EH (cell line): ENCODE results near the gene SLC25A17.
"Not testable (repeated sequence)": the region's sequence is repeated elsewhere in the genome, so short reads cannot be mapped to it uniquely, and the experiment has no call there.

ENCODE experiments used
- DNase-seq: peaks from one replicate; pipeline ENCODE4 v3.0.0-alpha.2; 2015; ENCODE audit warnings: low read depth

SLC25A17 gene

GRCh38 chr22:40818747-40819598, at the start of gene SLC25A17:
Gene SLC25A17 (minus strand): TSS chr22:40819346. CDS start chr22:40819248, 98 bp downstream.
- peak; percentile 84 for DNase-seq

- DNase-seq = not testable (repeated sequence)
Observed at GRCh38 chr22:40868379-40868778, 49.2 kb upstream of the SLC25A17 start.

- DNase-seq = no peak
Observed at GRCh38 chr22:40867109-40867508, 48.0 kb upstream of the SLC25A17 start.

- no peak for DNase-seq
Observed at GRCh38 chr22:40862537-40862936, 43.4 kb upstream of the SLC25A17 start.

GRCh38 chr22:40862013-40862412, 42.9 kb upstream of the SLC25A17 start, which contains the start of gene DNAJB7:
Gene DNAJB7 (minus strand): TSS chr22:40862113. CDS start chr22:40861994, 119 bp downstream.
- no peak for DNase-seq

GRCh38 chr22:40857309-40857855, 38.2 kb upstream of the SLC25A17 start:
- DNase-seq = no peak

GRCh38 chr22:40856513-40857308, 37.6 kb upstream of the SLC25A17 start, which contains the start of the genes ST13 and XPNPEP3:
Gene ST13 (minus strand): TSS chr22:40856639. CDS start chr22:40856540, 99 bp downstream.
Gene XPNPEP3 (plus strand): TSS chr22:40857148. CDS start chr22:40857182, 34 bp downstream.
- peak; percentile 97 for DNase-seq

- DNase-seq = peak; percentile 35
Observed at GRCh38 chr22:40855979-40856512, 36.9 kb upstream of the SLC25A17 start.

- peak; percentile 26 for DNase-seq
Observed at GRCh38 chr22:40855071-40855978, 36.2 kb upstream of the SLC25A17 start.

GRCh38 chr22:40853961-40854360, 34.8 kb upstream of the SLC25A17 start:
- DNase-seq = peak; percentile 19

GRCh38 chr22:40853333-40853732, 34.2 kb upstream of the SLC25A17 start:
- DNase-seq = no peak

- DNase-seq = not testable (repeated sequence)
Observed at GRCh38 chr22:40845816-40846215, 26.7 kb upstream of the SLC25A17 start.

- no peak for DNase-seq
Observed at GRCh38 chr22:40844951-40845350, 25.8 kb upstream of the SLC25A17 start.

- DNase-seq = no peak
Observed at GRCh38 chr22:40838486-40838885, 19.3 kb upstream of the SLC25A17 start.

- DNase-seq = no peak
Observed at GRCh38 chr22:40834619-40835018, 15.5 kb upstream of the SLC25A17 start.

GRCh38 chr22:40829131-40829530, 10.0 kb upstream of the SLC25A17 start:
- no peak for DNase-seq

- no peak for DNase-seq
Observed at GRCh38 chr22:40826984-40827741, 8.0 kb upstream of the SLC25A17 start.

GRCh38 chr22:40826292-40826691, 7.1 kb upstream of the SLC25A17 start:
- DNase-seq = not testable (repeated sequence)

- DNase-seq = no peak
Observed at GRCh38 chr22:40823426-40823825, 4.3 kb upstream of the SLC25A17 start.

- DNase-seq = peak; percentile 46
Observed at GRCh38 chr22:40819599-40820140, 524 bp upstream of the SLC25A17 start.
